HK-2 (cell line): ENCODE results near the gene FADS6.

Experiments used
- DNase-seq: peaks from one replicate; pipeline ENCODE4 v3.0.0-alpha.2; 2018; ENCODE audit not compliant: unreplicated experiment

FADS6 gene

GRCh38 chr17:74831444-74832146 lies 61.8 kb downstream of the FADS6 start:
- no peak for DNase-seq

- DNase-seq, result no peak
These were observed 62.6 kb downstream of the FADS6 start for GRCh38 chr17:74830861-74831260.

DNA sequence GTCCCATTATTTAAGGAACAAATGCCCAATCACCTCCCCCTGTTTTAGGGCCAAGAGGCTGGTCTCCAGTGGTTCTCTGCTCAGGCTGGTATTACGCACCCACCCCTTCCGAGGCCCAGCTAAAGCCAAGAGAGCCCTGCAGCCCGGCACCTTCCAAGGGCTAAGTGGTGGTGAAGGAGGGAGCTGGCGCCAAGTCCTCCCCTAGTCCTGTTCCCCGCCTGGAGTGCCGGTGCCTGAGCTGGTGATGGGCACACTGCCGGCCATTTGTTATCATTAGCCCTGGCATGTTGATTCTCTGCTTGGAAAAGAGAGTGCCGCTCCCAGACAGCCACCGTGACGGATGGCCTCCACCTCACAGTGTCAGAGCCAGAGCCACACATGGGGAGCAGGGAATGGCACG lies 65.6 kb downstream of the FADS6 start:
- no peak for DNase-seq
